MCF 10A (cell line): ENCODE data around the gene ETV3. TPM values are rescaled to one million over a fixed set of nuclear protein-coding genes. Genes with fewer than 3 reads are reported as not detected.

Experiments
- BruUV-seq: library from RNA; stranded (reverse); fragments of 400-500 nt; replicated peaks from 2 replicates; lab custom pipeline; 2021; lab: Mats Ljungman, UMichigan
- CTCF ChIA-PET: fragments of 300-600 bp; sonication (Branson Sonifier 250); formaldehyde crosslinking; extraction: SDS; loops from one replicate; lab custom pipeline; 2021; ENCODE audit warnings: antibody characterized with exemption, inconsistent platforms; lab: Yijun Ruan, JAX
- POLR2A ChIA-PET: fragments of 300-600, 350-650 bp; sonication (Branson Sonifier 250); formaldehyde crosslinking; extraction: SDS; loops from one replicate; lab custom pipeline; 2020; ENCODE audit warnings: antibody characterized with exemption, inconsistent platforms; lab: Yijun Ruan, JAX
- DNase-seq: peaks from one replicate; pipeline ENCODE4 v3.0.0-alpha.2; 2018; ENCODE audit not compliant: unreplicated experiment
- H3K27ac Mint-ChIP-seq: one replicate; pipeline ENCODE4 v1.8.0; 2022; ENCODE audit warnings: mild to moderate bottlenecking, low read depth, mixed read lengths; ENCODE audit not compliant: unreplicated experiment
- H3K27me3 Mint-ChIP-seq: one replicate; pipeline ENCODE4 v1.8.0; 2022; ENCODE audit warnings: mixed read lengths; ENCODE audit not compliant: insufficient read depth, unreplicated experiment
- H3K36me3 Mint-ChIP-seq: one replicate; pipeline ENCODE4 v1.8.0; 2022; ENCODE audit warnings: mild to moderate bottlenecking, moderate library complexity, mixed read lengths; ENCODE audit not compliant: insufficient read depth, unreplicated experiment
- H3K4me1 Mint-ChIP-seq: one replicate; pipeline ENCODE4 v1.8.0; 2022; ENCODE audit warnings: mixed read lengths; ENCODE audit not compliant: insufficient read depth, unreplicated experiment
- H3K4me3 Mint-ChIP-seq: one replicate; pipeline ENCODE4 v1.8.0; 2022; ENCODE audit warnings: mild to moderate bottlenecking, moderate library complexity, mixed read lengths; ENCODE audit not compliant: unreplicated experiment
- H3K9me3 Mint-ChIP-seq: one replicate; pipeline ENCODE4 v1.8.0; 2022; ENCODE audit warnings: mixed read lengths; ENCODE audit not compliant: unreplicated experiment
- intact Hi-C: fragments of 100-400 bp; cut with micrococcal nuclease; formaldehyde crosslinking; loops from 2 replicates; pipeline ENCODE4 v1.14.1; 2022
- total RNA-seq: library from RNA; stranded (reverse); gene quantifications from 2 replicates; pipeline ENCODE4 v1.2.3, GENCODE V29; 2022
- TF ChIP-seq, protein P1 (sequence below): fragments of 200-600 bp; IDR thresholded peaks from one replicate; pipeline ENCODE4 v1.8.0; 2022; ENCODE audit warnings: antibody characterized with exemption, mild to moderate bottlenecking; ENCODE audit not compliant: unreplicated experiment

The ETV3 gene
- total RNA-seq, 1 experiment from 2014 or later: 28.6 TPM

DNA sequence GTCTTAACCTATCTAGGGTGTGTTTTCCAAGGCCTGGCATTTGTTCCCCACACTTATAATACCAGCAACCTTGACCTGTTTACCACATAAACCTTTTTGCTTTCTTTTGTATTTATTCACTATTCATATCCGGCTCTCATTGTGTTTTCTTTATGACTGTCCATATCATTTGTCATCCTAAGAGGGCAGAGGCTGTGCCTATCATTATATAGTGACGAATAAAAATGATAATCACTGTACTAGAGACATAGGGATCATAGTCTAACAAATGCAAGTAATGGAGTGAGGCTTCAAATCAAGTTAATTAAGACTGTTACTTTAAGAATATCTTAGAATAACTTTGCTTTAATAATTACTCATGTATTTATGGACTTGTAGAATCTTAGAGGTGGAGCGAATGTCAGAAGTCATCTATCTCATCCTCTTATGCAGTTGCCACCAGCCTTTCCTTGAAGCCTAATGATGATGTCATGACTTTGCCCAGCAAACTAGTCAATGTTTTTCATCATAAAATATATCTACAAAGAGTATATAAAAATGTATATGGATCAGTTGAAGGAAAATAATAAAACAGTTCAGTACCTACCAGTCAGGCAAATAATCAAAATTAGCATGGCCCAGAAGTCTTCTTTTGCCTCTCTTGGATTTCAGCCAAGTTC is 4.7 kb upstream of the ETV3 start:
- H3K4me3 Mint-ChIP-seq: no peak overlapping the region
- intact Hi-C loops: no loop called here
- H3K36me3 Mint-ChIP-seq: no peaks in the 10 kb centered on the region
- H3K4me1 Mint-ChIP-seq: peaks cover 8% of the 10 kb centered on the region
- no peak for DNase-seq
- TF ChIP-seq, protein P1, sequence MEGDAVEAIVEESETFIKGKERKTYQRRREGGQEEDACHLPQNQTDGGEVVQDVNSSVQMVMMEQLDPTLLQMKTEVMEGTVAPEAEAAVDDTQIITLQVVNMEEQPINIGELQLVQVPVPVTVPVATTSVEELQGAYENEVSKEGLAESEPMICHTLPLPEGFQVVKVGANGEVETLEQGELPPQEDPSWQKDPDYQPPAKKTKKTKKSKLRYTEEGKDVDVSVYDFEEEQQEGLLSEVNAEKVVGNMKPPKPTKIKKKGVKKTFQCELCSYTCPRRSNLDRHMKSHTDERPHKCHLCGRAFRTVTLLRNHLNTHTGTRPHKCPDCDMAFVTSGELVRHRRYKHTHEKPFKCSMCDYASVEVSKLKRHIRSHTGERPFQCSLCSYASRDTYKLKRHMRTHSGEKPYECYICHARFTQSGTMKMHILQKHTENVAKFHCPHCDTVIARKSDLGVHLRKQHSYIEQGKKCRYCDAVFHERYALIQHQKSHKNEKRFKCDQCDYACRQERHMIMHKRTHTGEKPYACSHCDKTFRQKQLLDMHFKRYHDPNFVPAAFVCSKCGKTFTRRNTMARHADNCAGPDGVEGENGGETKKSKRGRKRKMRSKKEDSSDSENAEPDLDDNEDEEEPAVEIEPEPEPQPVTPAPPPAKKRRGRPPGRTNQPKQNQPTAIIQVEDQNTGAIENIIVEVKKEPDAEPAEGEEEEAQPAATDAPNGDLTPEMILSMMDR: no peak
- POLR2A ChIA-PET: interaction anchor here (1.2 to 2.0 kb wide), 2 partner anchors 10 to 55 kb away, joined by 3 to 7 read pairs; no protein-coding TSS in a partner anchor
- no peaks in the 10 kb centered on the region for H3K9me3 Mint-ChIP-seq
- no TSS peak for BruUV-seq
- H3K27me3 Mint-ChIP-seq: no peaks in the 10 kb centered on the region
- CTCF ChIA-PET: interaction anchor here (0.6 to 19.9 kb wide), 8 partner anchors 9 to 379 kb away, joined by 3 to 419 read pairs (median 3); no protein-coding TSS in a partner anchor
- H3K27ac Mint-ChIP-seq: no peak overlapping the region

DNA sequence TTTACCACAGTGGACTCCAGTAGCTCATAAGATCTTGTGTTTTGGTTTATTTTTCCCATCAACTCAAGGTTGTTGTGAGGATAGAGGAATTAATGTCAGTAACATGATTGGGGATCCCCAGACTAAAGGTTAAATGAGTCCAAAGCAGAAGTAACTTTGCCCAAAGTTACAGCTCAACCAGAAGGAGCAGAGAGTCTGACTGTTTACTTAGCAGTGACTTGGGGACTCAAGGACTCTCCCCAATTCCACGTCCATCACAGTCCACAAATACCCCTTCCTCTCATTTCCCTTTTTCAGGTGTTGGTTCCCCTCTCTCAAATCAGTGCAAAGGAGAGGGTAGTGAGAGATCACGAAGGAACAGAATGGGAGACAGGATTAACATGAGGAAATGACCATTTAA is 4.0 kb upstream of the ETV3 start:
- DNase-seq: no peak
- H3K36me3 Mint-ChIP-seq: peaks cover 5% of the 10 kb centered on the region
- intact Hi-C loops: no loop called here
- POLR2A ChIA-PET: interaction anchor here (1.2 to 2.0 kb wide), 2 partner anchors 11 to 54 kb away, joined by 3 to 7 read pairs; no protein-coding TSS in a partner anchor
- CTCF ChIA-PET: interaction anchor here (0.6 to 19.9 kb wide), 8 partner anchors 9 to 353 kb away, joined by 3 to 419 read pairs (median 3); no protein-coding TSS in a partner anchor
- H3K9me3 Mint-ChIP-seq: no peaks in the 10 kb centered on the region
- no peak overlapping the region for H3K27ac Mint-ChIP-seq
- no peak overlapping the region for H3K4me3 Mint-ChIP-seq
- peaks cover 10% of the 10 kb centered on the region for H3K4me1 Mint-ChIP-seq
- no peaks in the 10 kb centered on the region for H3K27me3 Mint-ChIP-seq
- BruUV-seq: no TSS peak
- TF ChIP-seq, protein P1: no peak

DNA sequence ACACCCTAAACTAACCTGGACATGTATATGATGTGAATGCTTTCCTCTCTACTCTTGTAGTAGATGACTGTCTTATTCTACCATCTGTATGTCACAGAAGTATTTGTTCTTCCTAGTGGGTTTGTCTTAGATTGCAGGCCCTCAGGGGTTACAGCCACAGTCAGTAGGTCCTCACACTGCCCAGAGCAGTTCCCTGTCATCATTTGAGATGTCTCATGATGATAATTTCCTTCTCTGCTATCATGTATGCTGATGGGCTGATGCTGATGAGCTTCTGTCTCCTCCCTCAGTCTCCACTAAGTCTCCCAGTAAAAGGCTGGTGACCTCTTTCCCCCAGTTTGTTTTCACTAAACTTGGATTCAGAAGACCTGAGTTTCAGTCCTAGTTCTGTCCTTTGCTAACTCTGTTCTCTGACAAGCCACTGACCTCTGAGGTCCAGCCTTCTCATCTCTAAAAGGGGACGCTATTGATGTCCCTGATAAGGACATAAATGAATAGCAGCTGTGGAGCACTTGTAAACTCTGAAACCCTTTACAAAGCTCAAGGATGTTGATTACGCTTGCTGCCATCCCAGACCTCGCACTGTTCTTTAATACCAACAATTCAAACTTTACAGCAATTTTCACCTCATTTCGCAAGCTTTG is 3.1 kb upstream of the ETV3 start:
- H3K9me3 Mint-ChIP-seq: no peaks in the 10 kb centered on the region
- H3K27me3 Mint-ChIP-seq: no peaks in the 10 kb centered on the region
- H3K4me1 Mint-ChIP-seq: peaks cover 17% of the 10 kb centered on the region
- H3K27ac Mint-ChIP-seq: no peak overlapping the region
- no peak overlapping the region for H3K4me3 Mint-ChIP-seq
- TF ChIP-seq, protein P1: no peak
- H3K36me3 Mint-ChIP-seq: peaks cover 7% of the 10 kb centered on the region
- ChIA-PET CTCF (interaction anchor here (1.3 to 19.9 kb wide), 3 partner anchors 15 to 53 kb away, joined by 9 to 419 read pairs (median 183); no protein-coding TSS in a partner anchor), POLR2A (interaction anchor here (2.0 kb wide), 1 partner anchor 11 kb away, joined by 7 read pairs; no protein-coding TSS in a partner anchor)
- BruUV-seq: no TSS peak
- intact Hi-C loops: no loop called here
- DNase-seq: no peak

DNA sequence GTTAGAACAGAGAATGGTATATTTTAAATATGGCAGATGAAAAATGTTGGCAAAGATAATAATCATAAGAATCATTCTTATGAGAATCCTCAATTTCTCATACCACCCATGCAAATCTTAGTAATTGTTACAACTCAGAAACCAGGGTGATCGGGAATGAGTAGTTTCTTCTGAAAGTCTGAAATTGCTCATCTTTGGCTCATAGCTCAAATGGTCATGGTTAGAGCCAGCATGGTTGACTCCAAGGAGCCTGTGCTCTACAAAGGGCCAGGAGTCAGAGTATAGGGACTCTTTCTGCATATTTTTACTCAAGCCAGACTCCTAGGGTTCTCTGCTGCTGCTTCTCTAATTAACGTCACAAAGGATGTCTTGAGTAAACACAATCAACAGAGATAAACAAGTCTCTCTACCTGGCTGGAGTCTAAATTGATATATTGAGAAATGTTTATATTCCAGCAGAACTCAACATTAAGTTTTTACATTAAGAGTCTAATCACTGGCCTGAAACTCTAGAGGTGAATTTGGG is 1.9 kb upstream of the ETV3 start:
- H3K4me3 Mint-ChIP-seq: no peak overlapping the region

More for the DNA sequence above, 1.9 kb upstream of the ETV3 start:
- no peak overlapping the region for H3K27ac Mint-ChIP-seq
- TF ChIP-seq, protein P1: no peak
- H3K4me1 Mint-ChIP-seq: peaks cover 26% of the 10 kb centered on the region
- H3K36me3 Mint-ChIP-seq: peaks cover 12% of the 10 kb centered on the region
- no peaks in the 10 kb centered on the region for H3K9me3 Mint-ChIP-seq
- POLR2A ChIA-PET: interaction anchor here (1.0 to 4.9 kb wide), 3 partner anchors 7 to 94 kb away, joined by 4 to 64 read pairs (median 12); no protein-coding TSS in a partner anchor
- CTCF ChIA-PET: interaction anchor here (1.0 to 19.9 kb wide), 4 partner anchors 17 to 414 kb away, joined by 3 to 419 read pairs (median 94); no protein-coding TSS in a partner anchor
- no peak for DNase-seq
- no peaks in the 10 kb centered on the region for H3K27me3 Mint-ChIP-seq
- intact Hi-C loops: no loop called here
- no TSS peak for BruUV-seq
